HepG2 (cell line): ENCODE results near the gene SIN3A. TPM values are rescaled to one million over a fixed set of nuclear protein-coding genes. Genes with fewer than 3 reads are reported as not detected.

Experiments used
- ATAD3A ChIP-seq: sonication (generic); formaldehyde crosslinking; IDR thresholded peaks from 2 replicates; pipeline ENCODE4 v1.4.0; 2020; ENCODE audit warnings: missing genetic modification reagents
- ATF3 ChIP-seq: sonication (generic); formaldehyde crosslinking; IDR thresholded peaks from 2 replicates; pipeline ENCODE4 v1.4.0; 2020; ENCODE audit warnings: missing genetic modification reagents
- CBFB ChIP-seq: sonication (generic); formaldehyde crosslinking; IDR thresholded peaks from 2 replicates; pipeline ENCODE4 v1.4.0; 2020; ENCODE audit warnings: missing genetic modification reagents
- ELF1 ChIP-seq: sonication (generic); formaldehyde crosslinking; IDR thresholded peaks from 2 replicates; pipeline ENCODE4 v1.4.0; 2020; ENCODE audit warnings: missing genetic modification reagents
- GFI1 ChIP-seq: sonication (generic); formaldehyde crosslinking; IDR thresholded peaks from 2 replicates; pipeline ENCODE4 v1.5.0; 2020; ENCODE audit warnings: missing genetic modification reagents, mild to moderate bottlenecking, borderline replicate concordance
- ISX ChIP-seq: sonication (generic); formaldehyde crosslinking; conservative IDR thresholded peaks from 2 replicates; pipeline ENCODE4 v1.5.0; 2020; ENCODE audit warnings: missing genetic modification reagents
- KDM2A ChIP-seq: sonication (generic); formaldehyde crosslinking; IDR thresholded peaks from 2 replicates; pipeline ENCODE4 v1.4.0; 2020; ENCODE audit warnings: low read depth, missing genetic modification reagents, borderline replicate concordance
- LBX2 ChIP-seq: sonication (generic); formaldehyde crosslinking; IDR thresholded peaks from 2 replicates; pipeline ENCODE4 v1.5.0; 2020; ENCODE audit warnings: missing genetic modification reagents, mild to moderate bottlenecking, borderline replicate concordance
- MED13 ChIP-seq: sonication (generic); formaldehyde crosslinking; IDR thresholded peaks from 2 replicates; pipeline ENCODE4 v1.5.0; 2020; ENCODE audit warnings: missing genetic modification reagents
- MIER3 ChIP-seq: IDR thresholded peaks from 2 replicates; pipeline ENCODE4 v1.6.1; 2016; ENCODE audit warnings: missing compliant biosample characterization, borderline replicate concordance
- SNAPC4 ChIP-seq: sonication (generic); formaldehyde crosslinking; IDR thresholded peaks from 2 replicates; pipeline ENCODE4 v1.4.0; 2020; ENCODE audit warnings: mild to moderate bottlenecking, missing genetic modification reagents
- ZBTB43 ChIP-seq: sonication (generic); formaldehyde crosslinking; conservative IDR thresholded peaks from 2 replicates; pipeline ENCODE4 v1.4.0; 2020; ENCODE audit warnings: missing genetic modification reagents
- ZMAT5 ChIP-seq: sonication (generic); formaldehyde crosslinking; IDR thresholded peaks from 2 replicates; pipeline ENCODE4 v1.5.0; 2020; ENCODE audit warnings: mild to moderate bottlenecking, low read depth, missing genetic modification reagents, borderline replicate concordance
- ZNF17 ChIP-seq: sonication (generic); formaldehyde crosslinking; IDR thresholded peaks from 2 replicates; pipeline ENCODE4 v1.5.0; 2020; ENCODE audit warnings: mild to moderate bottlenecking, missing genetic modification reagents
- ZNF24 ChIP-seq: fragments of 450-650 bp; IDR thresholded peaks from 2 replicates; pipeline ENCODE4 v1.6.1; 2017; ENCODE audit warnings: antibody characterized with exemption, mild to moderate bottlenecking
- ZNF264 ChIP-seq: sonication (generic); formaldehyde crosslinking; IDR thresholded peaks from 2 replicates; pipeline ENCODE4 v1.4.0; 2020; ENCODE audit warnings: missing genetic modification reagents
- ZNF558 ChIP-seq: sonication (generic); formaldehyde crosslinking; IDR thresholded peaks from 2 replicates; pipeline ENCODE4 v1.9.0; 2022; ENCODE audit warnings: mild to moderate bottlenecking, missing genetic modification reagents, borderline replicate concordance
- ZNF577 ChIP-seq: sonication (generic); formaldehyde crosslinking; IDR thresholded peaks from 2 replicates; pipeline ENCODE4 v1.4.0; 2020; ENCODE audit warnings: mild to moderate bottlenecking, low read depth, missing genetic modification reagents, borderline replicate concordance
- ZNF781 ChIP-seq: sonication (generic); formaldehyde crosslinking; IDR thresholded peaks from 2 replicates; pipeline ENCODE4 v1.5.1; 2020; ENCODE audit warnings: borderline replicate concordance, mild to moderate bottlenecking, missing genetic modification reagents; ENCODE audit errors: not compliant biosample characterization
- ZNF841 ChIP-seq: sonication (generic); formaldehyde crosslinking; IDR thresholded peaks from 2 replicates; pipeline ENCODE4 v1.8.1; 2023; ENCODE audit warnings: missing genetic modification reagents, borderline replicate concordance
- ZNF883 ChIP-seq: sonication (generic); formaldehyde crosslinking; IDR thresholded peaks from 2 replicates; pipeline ENCODE4 v1.5.1; 2020; ENCODE audit warnings: mild to moderate bottlenecking, missing genetic modification reagents; ENCODE audit errors: not compliant biosample characterization
- polyA plus RNA-seq, 8 experiments: library from polyadenylated mRNA; depleted of rRNA in 3 of 8; stranded (reverse) in 7 of 8; unstranded in 1 of 8; fragments of >200 nt; fragmentation: Illumina TruSeq in 4 of 8; extraction: Trizol in 4 of 8; gene quantifications; 2 replicates each; pipeline versions ENCODE4 v1.2.1 to v1.2.3, GENCODE V29; 2011 to 2016; ENCODE audit warnings: low read depth in 4 of 8, missing spikeins in 1 of 8, mixed read lengths in 1 of 8; ENCODE audit not compliant: insufficient read depth in 1 of 8
- total RNA-seq, 5 experiments: library from RNA; depleted of rRNA; stranded (reverse); fragments of >200 nt; fragmentation: Illumina TruSeq; extraction: Trizol; gene quantifications; 2 replicates each; pipeline ENCODE4 v1.2.3, GENCODE V29; 2016; ENCODE audit warnings: low read depth in 1 of 5

SIN3A gene
- total and polyA plus RNA-seq, 2 of the 13 experiments (the other 11 are each of a cell fraction or from before 2014, with no cell fraction given), result 16.1 to 28.1 TPM

GRCh38 chr15:75453703-75454470 is 2.4 kb upstream of the SIN3A start (continued):
- TF ChIP-seq LBX2 (CRISPR knock-in tag) (no peak; the same call in 1 of the 2 replicates), ATAD3A (CRISPR knock-in tag) (no peak), MED13 (CRISPR knock-in tag) (no peak), ZNF264 (no peak), ZBTB43 (0 out of 2 replicates have a peak, but pooled peaks have one; percentile 24), SNAPC4 (CRISPR knock-in tag) (no peak), ISX (0 out of 2 replicates have a peak, but pooled peaks have one; percentile 52), GFI1 (CRISPR knock-in tag) (0 out of 2 replicates have a peak, but pooled peaks have one; percentile 21), ZNF17 (no peak), ZNF577 (CRISPR knock-in tag) (no peak), ELF1 (CRISPR knock-in tag) (peak; percentile 91), ZNF781 (CRISPR knock-in tag) (no peak), ZNF558 (CRISPR knock-in tag) (no peak), MIER3 (peak; percentile 74; the same call in 1 of the 2 replicates), KDM2A (CRISPR knock-in tag) (peak; percentile 82; the same call in 1 of the 2 replicates), ZNF883 (CRISPR knock-in tag) (no peak), ZNF841 (CRISPR knock-in tag) (no peak), ZNF24 (no peak), ZMAT5 (CRISPR knock-in tag) (no peak), ATF3 (CRISPR knock-in tag) (0 out of 2 replicates have a peak, but pooled peaks have one; percentile 16), CBFB (CRISPR knock-in tag) (no peak)
